Mesothelial cell of epicardium (in vitro differentiated cells): ENCODE measurements around the gene TMEM140. TPM values are rescaled to one million over a fixed set of nuclear protein-coding genes. Genes with fewer than 3 reads are reported as not detected.

Experiments
- DNase-seq, 2 experiments: peaks; one replicate each; pipeline ENCODE4 v3.0.0; 2021; ENCODE audit warnings: low spot score in 2 of 2; ENCODE audit not compliant: unreplicated experiment in 2 of 2
- H3K27ac Mint-ChIP-seq: 2 replicates; pipeline ENCODE4 v1.8.0; 2021; ENCODE audit warnings: mixed read lengths
- H3K27me3 Mint-ChIP-seq: 2 replicates; pipeline ENCODE4 v1.8.0; 2021; ENCODE audit warnings: low read depth, mixed read lengths
- H3K36me3 Mint-ChIP-seq: 2 replicates; pipeline ENCODE4 v1.8.0; 2021; ENCODE audit warnings: mixed read lengths
- H3K4me1 Mint-ChIP-seq: 2 replicates; pipeline ENCODE4 v1.8.0; 2021; ENCODE audit warnings: mixed read lengths
- H3K4me3 Mint-ChIP-seq: 2 replicates; pipeline ENCODE4 v1.8.0; 2021; ENCODE audit warnings: mild to moderate bottlenecking, moderate library complexity, mixed read lengths
- H3K9me3 Mint-ChIP-seq: 2 replicates; pipeline ENCODE4 v1.8.0; 2021; ENCODE audit warnings: mixed read lengths
- CTCF ChIP-seq: fragments of 200-600 bp; sonication (generic); IDR thresholded peaks from one replicate; pipeline ENCODE4 v1.5.0; 2021; ENCODE audit warnings: antibody characterized with exemption; ENCODE audit not compliant: unreplicated experiment
- total RNA-seq: library from RNA; stranded (reverse); gene quantifications from 3 replicates; pipeline ENCODE4 v1.2.1, GENCODE V29; 2021

The TMEM140 gene
- total RNA-seq, 1 donor from 2014 or later, result 0.40 TPM

DNA sequence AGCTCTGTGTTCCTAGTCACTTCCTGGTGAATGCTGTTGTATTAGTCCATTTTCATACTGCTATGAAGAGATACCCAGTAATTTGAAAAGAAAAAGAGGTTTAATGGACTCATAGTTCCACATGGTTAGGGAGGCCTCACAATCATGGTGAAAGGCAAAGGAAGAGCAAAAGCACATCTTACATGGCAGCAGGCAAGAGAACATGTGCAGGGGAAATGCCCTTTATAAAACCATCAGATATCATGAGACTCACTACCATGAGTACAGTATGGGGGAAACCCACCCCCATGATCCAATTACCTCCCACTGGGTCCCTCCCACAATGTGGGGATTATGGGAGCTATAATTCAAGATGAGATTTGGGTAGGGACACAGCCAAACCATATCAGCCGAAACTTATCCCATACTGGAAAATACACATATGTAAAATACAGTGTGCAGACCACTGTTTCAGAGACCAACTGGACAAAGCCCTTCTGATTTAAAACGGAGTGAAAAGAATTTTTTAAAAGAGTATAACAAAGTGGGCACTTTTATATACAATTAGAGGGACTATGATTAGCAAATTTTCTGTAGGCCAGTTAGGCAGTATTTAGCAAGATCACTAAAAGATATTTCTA, 14.6 kb downstream of the TMEM140 start:
- Mint-ChIP-seq H3K36me3 (peaks cover 38% of the 10 kb centered on the region), H3K27me3 (no peaks in the 10 kb centered on the region), H3K4me3 (no peak overlapping the region), H3K4me1 (peaks cover 15% of the 10 kb centered on the region), H3K27ac (no peak overlapping the region), H3K9me3 (peaks cover 9% of the 10 kb centered on the region)
- no peak for TF ChIP-seq CTCF
- DNase-seq, result no peak

GRCh38 chr7:135164357-135165061, 16.6 kb downstream of the TMEM140 start:
- H3K4me3 Mint-ChIP-seq, result no peak overlapping the region

GRCh38 chr7:135165862-135166261, 18.0 kb downstream of the TMEM140 start:
- Mint-ChIP-seq H3K27me3 (no peaks in the 10 kb centered on the region), H3K9me3 (peaks cover 9% of the 10 kb centered on the region), H3K4me3 (no peak overlapping the region), H3K36me3 (peaks cover 44% of the 10 kb centered on the region), H3K27ac (no peak overlapping the region), H3K4me1 (peaks cover 27% of the 10 kb centered on the region)
- DNase-seq, result no peak
- no peak for TF ChIP-seq CTCF

More at GRCh38 chr7:135164357-135165061, 16.6 kb downstream of the TMEM140 start:
- no peak for TF ChIP-seq CTCF
- peaks cover 48% of the 10 kb centered on the region for H3K36me3 Mint-ChIP-seq
- peaks cover 9% of the 10 kb centered on the region for H3K9me3 Mint-ChIP-seq
- no peaks in the 10 kb centered on the region for H3K27me3 Mint-ChIP-seq
- no peak for DNase-seq
- H3K4me1 Mint-ChIP-seq, result peaks cover 30% of the 10 kb centered on the region
- H3K27ac Mint-ChIP-seq, result peak overlapping the region; percentile 36

- Mint-ChIP-seq H3K27me3 (no peaks in the 10 kb centered on the region), H3K9me3 (peaks cover 9% of the 10 kb centered on the region), H3K27ac (no peak overlapping the region), H3K4me3 (no peak overlapping the region), H3K4me1 (peaks cover 27% of the 10 kb centered on the region), H3K36me3 (peaks cover 37% of the 10 kb centered on the region)
- no peak for TF ChIP-seq CTCF
- no peak for DNase-seq
Measured at GRCh38 chr7:135166338-135166990, 18.6 kb downstream of the TMEM140 start.

GRCh38 chr7:135167365-135167917, 19.6 kb downstream of the TMEM140 start:
- no peak overlapping the region for H3K27ac Mint-ChIP-seq
- no peaks in the 10 kb centered on the region for H3K27me3 Mint-ChIP-seq
- H3K36me3 Mint-ChIP-seq, result peaks cover 31% of the 10 kb centered on the region
- H3K4me1 Mint-ChIP-seq, result peaks cover 36% of the 10 kb centered on the region
- peaks cover 6% of the 10 kb centered on the region for H3K9me3 Mint-ChIP-seq
- H3K4me3 Mint-ChIP-seq, result no peak overlapping the region
- no peak for DNase-seq
- no peak for TF ChIP-seq CTCF
